SW 1271 (cell line): ENCODE measurements around the gene HELQ.
"Not testable (repeated sequence)": the region's sequence is repeated elsewhere in the genome, so short reads cannot be mapped to it uniquely, and the experiment has no call there.

Source experiments
- DNase-seq, 2 experiments: peaks; one replicate each; lab custom pipeline; 2025; lab: John Stamatoyannopoulos, UW

Gene HELQ

DNA sequence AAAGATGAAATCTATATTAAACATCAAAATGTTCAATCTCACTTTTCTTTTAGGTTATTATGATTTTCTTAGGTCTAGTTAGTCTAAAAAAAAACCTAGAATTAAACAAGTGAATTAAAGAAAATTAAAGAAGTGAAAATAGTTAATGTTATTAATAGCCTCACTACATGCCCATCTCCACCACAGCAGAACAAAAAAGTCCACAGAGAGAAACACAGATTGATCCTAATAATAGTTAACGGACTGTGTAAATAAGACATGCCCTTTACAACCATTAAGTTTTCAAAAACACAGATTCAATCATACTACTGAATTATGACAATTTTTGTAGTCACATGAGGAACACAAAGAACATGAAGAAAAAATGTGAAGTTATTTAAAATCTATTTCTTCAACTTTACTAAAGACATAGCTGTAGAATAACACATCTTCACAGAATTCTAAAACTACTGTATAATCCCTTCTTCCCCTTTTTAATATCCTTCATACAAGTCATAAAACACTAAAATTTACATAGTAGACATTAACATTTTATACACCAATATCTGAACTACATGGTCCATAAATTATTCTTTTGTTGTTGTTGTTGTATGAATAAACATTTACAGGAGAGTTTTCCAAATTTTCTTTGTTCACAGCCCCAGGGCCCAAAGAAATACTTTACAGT lies 15.3 kb downstream of the HELQ start:
- no peak for DNase-seq

DNA sequence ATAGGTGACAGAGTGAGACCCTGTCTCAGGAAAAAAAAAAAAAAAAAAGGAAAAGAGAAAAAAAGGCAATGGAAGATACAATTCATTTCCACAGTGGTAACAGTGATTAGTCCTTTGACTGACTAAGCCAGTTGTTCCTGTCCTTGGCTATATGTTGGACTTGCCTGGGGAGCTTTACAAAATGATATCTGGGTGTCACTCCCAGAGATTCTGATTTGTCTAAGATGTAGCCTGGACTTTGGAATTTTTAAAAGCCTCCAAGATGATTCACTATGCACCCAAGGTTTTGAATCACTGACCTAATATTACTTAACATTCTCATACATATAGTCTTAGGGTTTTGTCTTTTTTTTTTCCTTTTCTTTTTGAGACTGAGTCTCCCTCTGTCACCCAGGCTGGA lies 16.9 kb downstream of the HELQ start:
- DNase-seq: no peak

DNA sequence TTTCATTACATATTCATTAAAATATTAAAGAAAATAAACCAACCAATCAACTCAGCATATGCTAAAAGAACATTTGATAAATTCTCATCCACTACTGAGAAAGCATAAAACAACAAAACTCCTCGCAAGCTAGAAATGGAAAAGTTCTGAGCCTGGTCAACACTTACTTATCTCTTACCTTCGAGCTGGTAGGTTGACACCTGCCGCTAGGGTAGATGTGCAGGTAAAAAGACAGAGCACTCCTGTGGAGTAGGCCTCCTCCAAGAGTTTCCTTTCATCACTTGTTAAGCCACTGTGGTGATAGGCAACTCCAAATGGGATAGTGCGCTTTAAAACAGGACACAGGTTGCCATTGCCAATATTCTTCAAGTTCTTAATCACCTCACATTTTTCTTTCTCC lies 18.9 kb downstream of the HELQ start:
- no peak for DNase-seq

GRCh38 chr4:83431200-83431599 lies 24.4 kb downstream of the HELQ start:
- no peak for DNase-seq

GRCh38 chr4:83418211-83418610 lies 37.4 kb downstream of the HELQ start:
- no peak for DNase-seq

DNA sequence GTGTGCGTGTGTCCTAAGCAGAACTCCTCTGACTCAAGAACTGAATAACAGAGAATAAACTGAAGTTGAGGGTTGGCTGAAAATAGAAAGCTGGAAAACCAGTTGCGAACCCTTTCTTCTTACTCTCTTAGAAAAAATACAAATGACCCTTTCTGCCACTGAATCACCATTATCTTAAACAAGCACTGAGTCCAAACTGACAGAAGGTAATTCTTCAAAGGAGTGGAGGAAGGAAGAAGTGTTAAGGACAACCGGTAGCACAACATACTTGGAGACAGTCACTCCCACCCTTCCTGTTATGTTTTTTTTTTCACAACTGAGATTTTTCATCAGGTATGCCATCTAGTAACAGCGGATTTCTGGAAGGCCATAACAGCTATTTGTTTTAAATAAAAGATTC lies 38.1 kb downstream of the HELQ start:
- DNase-seq: no peak

DNA sequence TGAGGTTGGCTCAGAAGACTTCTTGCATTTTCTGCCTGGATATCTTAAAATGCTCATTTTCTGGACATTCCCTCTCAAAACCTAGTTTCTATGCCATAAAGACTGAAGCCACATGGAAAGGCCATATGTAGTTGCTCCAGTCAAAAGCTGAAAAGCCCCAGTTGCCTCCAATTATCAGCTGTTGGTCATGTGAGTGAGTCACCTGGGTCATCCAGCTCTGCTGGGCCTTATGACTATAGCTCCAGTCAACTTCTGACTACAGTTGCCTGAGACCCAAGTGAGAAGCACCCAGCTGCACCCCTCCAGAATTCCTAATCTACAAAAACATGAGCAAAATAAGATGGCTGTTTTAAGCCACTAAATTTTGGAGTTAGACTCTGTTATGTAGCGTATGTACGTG lies 41.9 kb downstream of the HELQ start:
- DNase-seq: no peak

- no peak for DNase-seq
Observed at GRCh38 chr4:83408908-83409307, 46.7 kb downstream of the HELQ start.

- DNase-seq: no peak
Observed at GRCh38 chr4:83405844-83406816, 49.5 kb downstream of the HELQ start.

GRCh38 chr4:83398158-83398557 lies 57.5 kb downstream of the HELQ start:
- not testable (repeated sequence) for DNase-seq

- DNase-seq: no peak
Observed at GRCh38 chr4:83393908-83394307, 61.7 kb downstream of the HELQ start.

- no peak for DNase-seq
Observed at GRCh38 chr4:83392562-83392961, 63.1 kb downstream of the HELQ start.

- DNase-seq: no peak
Observed at GRCh38 chr4:83390944-83391343, 64.7 kb downstream of the HELQ start.

DNA sequence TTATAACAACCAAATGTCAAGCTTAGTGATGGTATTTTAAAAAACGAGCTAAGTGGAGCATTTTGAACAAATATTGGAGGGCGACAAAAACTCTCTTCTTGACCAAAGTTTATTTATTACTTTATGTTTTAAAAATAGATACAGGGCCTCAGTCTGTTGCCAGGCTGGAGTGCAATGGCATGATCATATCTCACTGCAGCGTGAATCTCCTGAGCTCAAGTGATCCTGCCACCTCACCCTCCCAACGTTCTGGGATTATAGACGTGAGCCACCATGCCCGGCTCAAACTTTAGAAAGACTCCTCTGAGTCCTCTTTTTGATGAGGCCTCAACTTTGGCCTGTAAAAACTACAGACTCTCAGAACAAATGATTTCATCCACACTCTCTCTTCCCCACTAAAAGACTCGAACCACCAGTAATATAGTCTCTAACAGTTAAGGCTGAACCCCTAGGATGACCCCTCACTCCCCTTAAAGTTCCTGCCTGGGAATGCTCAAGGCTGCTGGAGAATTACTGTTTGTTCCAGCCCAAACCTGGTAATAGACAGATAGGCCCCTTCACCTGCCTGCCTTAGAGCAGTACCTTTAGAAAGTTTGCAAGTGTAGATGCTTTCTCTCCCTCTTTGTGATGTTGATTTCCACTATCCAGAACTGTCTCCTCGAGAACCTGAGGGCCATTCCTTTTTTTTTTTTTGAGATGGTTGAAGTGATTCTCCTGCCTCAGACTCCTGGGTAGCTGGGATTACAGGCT lies 65.7 kb downstream of the HELQ start:
- DNase-seq: no peak

GRCh38 chr4:83389037-83389720 lies 66.4 kb downstream of the HELQ start:
- DNase-seq: no peak

DNA sequence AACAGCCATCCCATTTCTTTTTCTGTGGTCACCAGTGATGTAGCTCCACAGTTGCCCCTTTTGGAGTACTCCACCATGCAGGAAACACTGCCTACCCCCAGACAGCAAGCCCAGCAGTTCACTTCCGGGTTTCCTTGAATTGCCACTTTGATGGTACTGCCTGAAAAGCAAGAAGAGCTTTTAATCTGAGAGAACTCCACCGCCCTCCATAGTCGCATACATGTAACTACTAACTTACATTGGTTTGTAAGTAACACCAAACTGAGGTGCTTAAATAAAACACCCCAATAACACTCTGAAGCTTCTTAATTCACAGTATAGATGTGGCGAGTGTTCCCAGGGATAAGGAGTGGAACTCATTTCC lies 67.3 kb downstream of the HELQ start:
- DNase-seq: no peak

DNA sequence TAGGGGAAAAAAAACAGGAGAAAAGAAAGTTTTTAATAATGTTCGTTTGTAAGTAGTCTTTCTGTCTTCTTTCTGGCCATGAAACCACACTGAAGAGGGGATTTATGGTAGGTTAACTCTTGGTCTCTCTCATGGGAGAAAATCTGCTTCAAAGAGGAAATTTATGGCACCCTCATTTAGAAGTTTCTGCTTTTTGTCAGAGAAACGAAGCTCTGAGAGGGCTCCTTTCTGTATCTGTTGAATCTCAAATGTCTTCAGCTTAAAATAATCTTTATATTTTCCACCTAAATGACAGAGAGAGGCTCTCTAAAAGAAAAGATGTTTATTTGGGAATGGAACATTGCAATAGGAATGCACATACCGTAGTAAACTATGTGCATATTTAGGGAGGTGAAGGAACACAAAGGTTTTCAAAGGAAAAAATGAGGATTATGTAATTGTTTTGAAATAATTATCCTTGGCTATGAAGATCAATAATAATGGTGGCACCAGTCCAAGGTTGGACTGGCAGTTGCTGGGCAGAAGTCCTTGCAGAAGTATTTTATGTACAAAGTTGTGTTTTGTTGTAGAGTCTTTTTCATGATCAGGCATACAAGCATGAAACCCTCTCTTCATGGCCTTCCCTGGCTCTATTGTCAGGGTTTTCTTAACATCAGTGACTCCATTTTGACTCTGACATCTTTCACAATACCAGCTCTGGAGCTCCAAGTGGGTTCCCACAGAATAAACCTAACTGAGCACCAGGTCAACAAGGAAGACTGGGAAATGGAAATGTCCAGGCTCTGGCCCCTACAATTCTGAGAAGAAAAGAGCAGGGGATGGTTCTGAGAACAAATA lies 67.9 kb downstream of the HELQ start:
- DNase-seq: no peak

DNA sequence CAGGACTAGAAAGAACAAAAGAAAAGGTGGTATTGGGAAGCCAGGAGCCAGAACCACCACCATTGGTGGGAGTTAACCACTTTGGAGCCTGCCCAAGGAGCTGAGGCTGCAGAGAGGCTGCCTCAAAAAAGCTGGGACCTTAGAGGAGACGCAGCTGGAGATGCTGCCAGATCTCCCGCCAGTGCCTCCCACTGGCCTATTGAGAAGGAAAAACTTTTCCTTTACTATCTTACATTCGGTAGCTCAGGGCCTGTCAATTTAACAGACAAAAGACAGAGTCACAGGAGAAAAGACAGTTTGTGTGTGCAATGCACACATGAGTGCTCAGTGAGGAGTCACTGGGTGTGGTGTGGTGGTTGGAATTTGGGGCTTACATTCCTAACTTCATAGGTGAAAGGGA lies 68.6 kb downstream of the HELQ start:
- DNase-seq: no peak

DNA sequence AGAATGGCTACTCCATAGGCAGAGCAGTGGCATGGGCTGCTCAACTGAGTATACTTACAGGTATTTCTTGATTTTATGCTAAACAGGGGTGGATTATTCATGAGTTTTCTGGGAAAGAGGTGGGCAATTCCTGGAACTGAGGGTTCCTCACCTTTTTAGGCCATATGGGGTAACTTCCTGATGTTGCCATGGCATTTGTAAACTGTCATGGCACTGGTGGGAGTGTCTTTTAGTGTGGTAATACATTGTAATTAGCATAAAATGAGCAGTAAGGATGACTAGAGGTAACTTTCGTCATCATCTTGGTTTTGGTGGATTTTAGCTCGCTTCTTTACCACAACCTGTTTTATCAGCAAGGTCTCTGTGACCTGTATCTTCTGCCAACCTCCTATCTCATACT lies 72.8 kb downstream of the HELQ start:
- no peak for DNase-seq

- no peak for DNase-seq
Observed at GRCh38 chr4:83381173-83381572, 74.5 kb downstream of the HELQ start.

DNA sequence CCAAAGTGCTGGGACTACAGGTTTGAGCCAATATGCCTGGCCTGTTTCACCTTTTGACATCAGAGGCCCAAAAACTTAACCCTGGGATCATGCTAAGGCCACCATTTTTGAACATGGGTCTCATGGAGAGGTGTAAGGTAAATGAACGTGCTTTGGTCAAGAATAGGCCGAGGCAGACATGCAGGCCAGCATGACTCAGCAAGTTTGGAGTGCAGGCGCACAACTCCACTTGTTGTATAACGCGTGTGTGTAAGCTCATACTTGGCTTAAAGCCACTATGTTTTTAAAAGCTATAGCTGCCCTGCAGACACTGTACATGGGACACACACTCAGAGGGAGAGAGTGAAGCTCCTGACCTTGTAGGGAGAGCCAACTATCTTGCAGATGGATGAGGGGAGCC lies 77.2 kb downstream of the HELQ start:
- no peak for DNase-seq
